AG20443 (cell line): Measurements from ENCODE around the gene CHST9.
A peak's percentile ranks its signal among the peaks of the same experiment; 100 is the strongest.
"Not testable (repeated sequence)": the region's sequence is repeated elsewhere in the genome, so short reads cannot be mapped to it uniquely, and the experiment has no call there.

Experiments used
- DNase-seq: peaks from one replicate; pipeline ENCODE4 v3.0.0; 2012; ENCODE audit warnings: low spot score, mixed read lengths

CHST9 gene

DNA sequence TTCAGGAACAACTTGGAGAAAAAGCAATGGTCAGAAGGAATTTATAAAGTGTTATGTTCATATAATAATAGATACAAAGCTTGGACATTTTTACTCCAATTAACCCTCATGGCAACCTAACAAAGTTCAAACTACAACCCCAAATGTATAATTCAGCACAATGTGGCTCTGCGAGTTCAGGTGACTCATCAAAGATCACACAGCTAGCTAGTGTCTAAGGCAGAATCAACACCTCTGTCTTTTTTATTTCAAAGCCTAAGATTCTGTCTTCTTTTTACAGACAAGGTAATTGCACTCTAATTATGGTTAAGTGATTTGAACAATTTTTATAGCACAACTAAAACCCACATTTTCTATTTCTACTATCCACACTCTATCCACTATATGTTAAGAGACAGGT is 90.5 kb downstream of the CHST9 start:
- no peak for DNase-seq

- not testable (repeated sequence) for DNase-seq
Measured at GRCh38 chr18:27093290-27093689, 91.8 kb downstream of the CHST9 start.

DNA sequence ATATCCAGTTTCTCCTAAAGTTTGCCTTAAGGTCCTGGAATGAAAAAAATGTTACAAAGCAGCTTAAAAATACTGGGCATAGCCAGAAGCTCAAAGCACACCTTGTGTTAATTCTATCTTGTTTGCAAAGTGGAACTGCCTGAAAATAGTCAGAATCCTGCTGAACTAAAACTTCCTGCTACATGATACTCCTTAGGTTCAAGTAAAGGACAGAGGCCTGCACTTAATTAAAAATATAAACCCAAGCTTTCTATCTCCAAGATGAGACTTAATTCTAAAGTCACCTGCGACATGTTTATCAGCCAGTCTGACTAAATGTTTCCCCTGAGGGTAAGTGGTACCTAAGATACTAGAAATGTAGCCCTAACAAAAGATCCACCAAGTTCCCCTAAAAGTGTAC is 103.4 kb downstream of the CHST9 start:
- no peak for DNase-seq

DNA sequence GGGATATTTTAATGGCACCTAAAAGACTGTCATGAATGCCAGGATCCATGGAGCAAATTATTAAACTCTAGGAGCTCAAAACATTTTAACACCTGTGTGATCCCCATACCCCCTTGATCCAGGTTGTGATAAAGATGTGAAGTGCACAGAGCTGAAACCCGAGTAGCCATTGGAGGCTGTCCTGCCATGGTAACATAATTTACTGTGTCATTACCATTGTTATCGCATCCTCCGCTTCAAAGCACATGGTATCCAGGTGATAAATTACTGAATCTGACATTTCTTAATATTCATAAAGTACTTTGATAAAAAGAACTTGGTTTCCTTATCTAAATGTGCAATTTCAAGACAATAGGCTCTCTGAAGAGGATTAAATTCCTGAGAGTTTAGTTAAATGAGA is 109.3 kb downstream of the CHST9 start:
- DNase-seq, result no peak

GRCh38 chr18:27073404-27073830 is 111.7 kb downstream of the CHST9 start:
- DNase-seq, result no peak

- DNase-seq, result no peak
Measured at GRCh38 chr18:27064673-27065072, 120.4 kb downstream of the CHST9 start.

DNA sequence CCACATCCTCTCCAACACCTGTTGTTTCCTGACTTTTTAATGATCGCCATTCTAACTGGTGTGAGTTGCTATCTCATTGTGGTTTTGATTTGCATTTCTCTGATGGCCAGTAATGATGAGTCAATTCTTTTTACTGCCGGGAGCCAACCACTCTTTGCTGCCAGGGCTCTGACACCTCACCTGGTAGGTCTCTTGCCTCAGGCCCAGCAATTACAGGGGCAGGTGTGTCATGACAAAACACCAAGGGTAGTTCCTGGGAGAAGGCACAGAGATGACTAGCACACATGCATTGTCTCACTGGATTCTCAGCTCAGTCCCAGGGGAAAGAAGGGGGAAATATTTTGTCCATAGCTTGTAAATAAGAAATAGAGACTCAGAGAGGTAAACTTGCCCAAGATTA is 122.3 kb downstream of the CHST9 start:
- no peak for DNase-seq

GRCh38 chr18:27061488-27062095 is 123.5 kb downstream of the CHST9 start:
- DNase-seq, result no peak

DNA sequence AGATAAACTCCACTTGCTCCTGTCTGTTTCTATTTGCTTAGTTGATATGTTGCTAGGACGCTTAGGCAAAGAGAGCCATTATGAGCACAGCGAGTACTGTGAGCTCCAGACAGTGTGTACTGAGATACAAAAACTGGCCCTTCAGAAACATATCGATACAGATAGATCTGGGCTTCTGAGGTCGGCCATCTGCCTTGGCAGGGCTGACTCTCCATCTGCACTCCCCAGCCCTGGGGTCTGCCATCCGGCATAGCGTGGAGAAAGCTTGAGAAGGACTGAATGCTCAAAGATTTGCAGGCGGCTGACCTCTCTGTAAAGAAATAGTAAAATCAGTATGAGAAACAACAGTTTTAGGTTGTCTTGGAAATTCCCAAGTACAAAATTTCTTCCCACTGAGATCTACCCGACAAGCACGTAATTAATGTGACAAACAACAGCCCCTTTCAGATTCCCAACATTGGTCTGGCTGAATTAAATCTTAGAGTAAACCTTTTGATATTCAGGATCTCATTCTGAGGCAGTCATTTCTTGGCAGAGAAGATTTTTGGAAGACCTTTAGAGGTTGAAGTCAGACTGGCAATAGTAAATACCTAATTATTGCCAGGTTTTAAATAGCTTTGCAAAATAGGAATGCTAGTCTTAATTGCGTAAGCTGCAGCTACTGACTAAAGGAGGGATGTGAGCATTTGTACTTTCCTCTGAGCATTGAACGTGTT is 127.4 kb downstream of the CHST9 start:
- no peak for DNase-seq

DNA sequence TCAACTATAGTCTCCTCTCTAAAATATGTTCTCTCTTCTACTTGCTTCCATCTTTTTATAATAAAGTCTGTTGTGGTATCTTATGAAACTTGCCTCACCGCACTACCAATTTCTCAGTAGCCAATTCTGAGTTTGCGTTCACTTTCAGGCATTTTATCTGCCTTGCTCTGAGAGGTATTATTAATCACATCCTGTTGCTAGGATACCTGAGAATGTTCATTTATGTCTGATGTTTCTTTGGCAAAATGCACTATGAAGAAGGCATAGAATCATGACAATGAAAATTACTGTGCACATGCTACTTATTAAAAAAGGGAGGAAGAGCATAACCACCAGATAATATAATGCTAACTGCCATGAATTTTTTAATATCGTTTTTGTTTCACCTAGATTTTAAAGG is 130.2 kb downstream of the CHST9 start:
- DNase-seq, result no peak

- no peak for DNase-seq
Measured at GRCh38 chr18:27049969-27050368, 135.1 kb downstream of the CHST9 start.

GRCh38 chr18:27045342-27045741 is 139.8 kb downstream of the CHST9 start:
- no peak for DNase-seq

GRCh38 chr18:27042177-27042576 is 142.9 kb downstream of the CHST9 start:
- DNase-seq, result no peak

DNA sequence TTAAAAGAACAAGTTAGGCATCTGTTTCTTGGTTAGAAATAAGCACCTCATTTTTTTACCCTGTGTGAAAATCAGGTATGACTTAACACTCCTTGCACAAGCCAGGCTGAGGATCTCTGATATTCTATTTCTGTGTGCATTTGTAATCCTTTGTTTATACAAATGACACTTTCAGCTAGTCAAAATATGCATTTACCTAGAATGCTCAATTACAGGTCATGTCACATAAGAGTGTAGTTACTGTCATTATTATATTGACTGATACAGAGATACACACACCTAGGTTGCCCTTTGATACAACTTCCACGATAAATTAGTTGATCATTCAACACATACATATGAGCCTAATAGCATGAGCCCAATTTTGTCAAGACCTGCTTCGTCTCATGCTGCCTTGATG is 144.3 kb downstream of the CHST9 start:
- DNase-seq, result no peak

DNA sequence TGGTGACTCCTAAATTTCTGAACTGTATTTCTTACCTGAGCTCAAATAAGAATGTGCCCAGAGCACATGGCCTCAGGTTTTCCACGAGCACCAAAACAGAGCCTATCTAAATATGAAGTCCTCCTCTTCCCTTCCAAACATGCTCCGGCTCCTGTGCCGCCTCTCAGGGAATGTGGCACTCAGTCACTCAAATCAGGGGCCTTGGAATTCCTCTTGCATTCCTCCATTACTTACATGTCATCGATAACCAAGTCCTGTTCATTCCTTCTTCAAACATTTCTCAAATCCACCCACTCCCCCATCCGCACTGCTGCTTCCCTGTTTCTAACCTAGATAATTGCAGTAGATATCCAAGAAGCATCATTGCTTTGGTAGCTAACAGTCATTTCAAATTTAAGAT is 151.4 kb downstream of the CHST9 start:
- DNase-seq, result no peak

DNA sequence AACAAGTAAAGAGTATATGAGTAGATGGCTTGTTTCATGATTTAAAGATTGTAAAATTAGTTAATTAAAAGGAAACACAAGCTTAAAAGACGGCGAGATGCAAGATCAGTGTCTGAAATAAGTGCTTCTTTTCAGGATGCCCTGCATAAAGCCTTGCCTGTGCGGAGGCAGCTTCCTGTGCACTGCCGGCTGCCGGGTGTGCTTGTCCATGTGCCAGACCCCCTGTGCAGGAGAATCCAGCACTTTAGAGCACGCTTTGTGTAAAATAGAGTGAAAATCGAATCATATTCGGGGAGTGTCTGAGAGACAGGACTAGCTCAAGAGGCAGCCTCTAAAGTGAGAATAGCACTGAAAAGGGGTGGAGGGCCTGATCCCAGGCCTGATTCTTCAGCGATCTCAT is 154.7 kb downstream of the CHST9 start:
- DNase-seq, result no peak

DNA sequence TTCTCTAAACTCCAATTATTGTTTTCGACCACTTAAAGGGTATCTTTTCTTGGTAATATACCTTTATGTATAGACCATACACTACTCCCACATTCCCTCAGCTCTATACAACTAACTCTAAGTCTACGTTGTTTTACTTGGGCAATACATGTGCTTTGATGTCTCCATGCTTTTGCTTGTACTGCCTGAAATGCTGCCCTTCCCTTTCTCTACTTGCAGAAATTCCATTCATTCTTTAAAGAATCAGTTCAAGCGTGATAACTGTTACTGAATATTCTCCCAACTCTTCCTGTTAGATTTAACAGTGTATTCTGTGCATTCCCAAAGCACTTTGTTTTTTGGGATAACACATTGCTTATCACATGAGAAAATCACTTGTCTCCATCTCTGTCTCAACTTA is 162.6 kb downstream of the CHST9 start:
- no peak for DNase-seq

DNA sequence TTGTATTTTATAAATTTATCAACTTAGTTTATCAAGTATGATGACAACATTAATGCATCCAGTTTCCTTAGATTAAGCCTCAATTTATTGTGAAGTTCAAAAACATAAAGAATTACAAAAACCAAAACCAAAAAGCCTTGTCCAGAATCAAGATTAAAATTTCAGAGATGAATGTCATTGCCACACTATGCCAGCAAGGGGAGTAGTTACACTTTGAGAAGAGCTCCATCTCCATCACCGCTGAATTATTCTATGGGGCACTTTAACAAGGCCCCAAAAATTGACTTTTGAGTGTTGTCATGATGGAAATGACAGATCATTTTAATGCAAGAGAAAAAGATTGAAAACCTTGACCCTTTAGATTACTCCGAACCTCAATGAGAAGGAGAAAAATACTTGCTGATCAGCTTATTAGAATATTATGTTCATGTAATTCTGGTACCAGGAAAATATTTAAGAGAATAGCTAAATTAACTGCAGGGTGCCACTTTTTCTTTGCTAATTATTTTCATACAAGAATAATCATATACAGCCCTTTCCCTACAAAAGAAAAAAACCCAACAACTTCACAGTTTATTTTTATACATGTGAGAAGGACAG is 167.1 kb downstream of the CHST9 start:
- DNase-seq, result peak; percentile 12

DNA sequence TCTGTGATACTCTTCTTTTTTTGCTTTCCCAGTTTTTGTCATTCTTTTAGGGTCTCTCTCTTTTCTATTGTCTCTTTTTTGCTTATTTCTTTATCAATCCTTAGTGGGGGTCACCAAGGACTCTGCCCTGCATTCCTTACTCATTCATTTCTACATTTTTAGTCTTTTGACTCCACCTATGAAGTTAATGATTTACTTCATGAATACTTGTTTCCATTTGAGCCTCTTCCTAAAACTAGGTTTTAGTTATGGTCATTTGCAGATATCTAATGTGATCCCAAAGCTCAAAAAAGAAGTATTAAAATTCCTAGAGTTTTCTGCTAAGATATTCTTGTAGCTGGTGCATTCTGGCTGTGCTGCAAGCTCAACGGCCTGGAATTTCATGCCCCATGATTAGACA is 170.3 kb downstream of the CHST9 start:
- no peak for DNase-seq

- no peak for DNase-seq
Measured at GRCh38 chr18:27010784-27011183, 174.3 kb downstream of the CHST9 start.

GRCh38 chr18:27009293-27009692 is 175.8 kb downstream of the CHST9 start:
- no peak for DNase-seq

GRCh38 chr18:27008575-27008974 is 176.5 kb downstream of the CHST9 start:
- no peak for DNase-seq

DNA sequence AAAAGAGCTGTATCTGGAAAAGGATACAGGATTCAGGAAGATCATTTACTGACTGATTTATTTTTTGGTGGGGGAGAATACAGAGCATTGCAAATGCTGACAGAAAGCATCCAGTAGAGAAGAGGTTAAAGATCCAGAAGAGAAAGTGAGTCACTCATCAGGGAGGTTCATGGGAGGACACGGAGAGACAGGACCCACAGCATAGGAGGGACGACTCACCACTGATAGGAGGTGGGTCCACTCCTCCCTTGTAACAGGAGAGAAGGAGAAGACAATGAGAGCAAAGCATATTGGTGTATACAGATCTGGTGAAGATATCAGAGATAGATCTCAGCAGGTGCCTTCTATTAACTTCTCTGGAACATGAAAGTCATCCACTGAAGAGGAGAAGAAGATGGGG is 177.2 kb downstream of the CHST9 start:
- no peak for DNase-seq

GRCh38 chr18:27005589-27005988 is 179.5 kb downstream of the CHST9 start:
- DNase-seq, result peak; percentile 11
